Measurements from ENCODE around the gene GGT1.
A peak's percentile ranks its signal among the peaks of the same experiment; 100 is the strongest.
"Not testable (repeated sequence)": the region's sequence is repeated elsewhere in the genome, so short reads cannot be mapped to it uniquely, and the experiment has no call there.

Gene GGT1

GRCh38 chr22:24602847-24603769 is at the start of gene GGT1:
TSS of gene GGT1 (plus strand) at chr22:24603193. CDS start at chr22:24611082, 7,889 bp downstream.
- H3K9me3 ChIP-seq (replicated peaks; ENCODE audit: insufficient read depth, low read length); H3K4me3 ChIP-seq (ENCODE audit: low read length); H3K79me2 ChIP-seq (ENCODE audit: low read length); H3F3A ChIP-seq (ENCODE audit: insufficient read depth, low read length); H3K36me3 ChIP-seq (replicated peaks; ENCODE audit: insufficient read depth, low read length); H2AFZ ChIP-seq (ENCODE audit: low read length); DNase-seq; H3K4me1 ChIP-seq (ENCODE audit: low read length); H3K27me3 ChIP-seq (replicated peaks; ENCODE audit: insufficient read depth, low read length); H3K9me2 ChIP-seq (replicated peaks; ENCODE audit: insufficient read depth, low read length); H4K20me1 ChIP-seq (ENCODE audit: insufficient read depth, low read length); H3K9ac ChIP-seq (ENCODE audit: low read length): not testable (repeated sequence)
- Histone ChIP-seq H3K4me2 (ENCODE audit: low read depth, low read length) (peak within 1 kb of the TSS; percentile 10; the same call in 1 of the 2 replicates), H3K27ac (ENCODE audit: low read length) (peak within 1 kb of the TSS; percentile 20; the same call in 1 of the 2 replicates)

DNA sequence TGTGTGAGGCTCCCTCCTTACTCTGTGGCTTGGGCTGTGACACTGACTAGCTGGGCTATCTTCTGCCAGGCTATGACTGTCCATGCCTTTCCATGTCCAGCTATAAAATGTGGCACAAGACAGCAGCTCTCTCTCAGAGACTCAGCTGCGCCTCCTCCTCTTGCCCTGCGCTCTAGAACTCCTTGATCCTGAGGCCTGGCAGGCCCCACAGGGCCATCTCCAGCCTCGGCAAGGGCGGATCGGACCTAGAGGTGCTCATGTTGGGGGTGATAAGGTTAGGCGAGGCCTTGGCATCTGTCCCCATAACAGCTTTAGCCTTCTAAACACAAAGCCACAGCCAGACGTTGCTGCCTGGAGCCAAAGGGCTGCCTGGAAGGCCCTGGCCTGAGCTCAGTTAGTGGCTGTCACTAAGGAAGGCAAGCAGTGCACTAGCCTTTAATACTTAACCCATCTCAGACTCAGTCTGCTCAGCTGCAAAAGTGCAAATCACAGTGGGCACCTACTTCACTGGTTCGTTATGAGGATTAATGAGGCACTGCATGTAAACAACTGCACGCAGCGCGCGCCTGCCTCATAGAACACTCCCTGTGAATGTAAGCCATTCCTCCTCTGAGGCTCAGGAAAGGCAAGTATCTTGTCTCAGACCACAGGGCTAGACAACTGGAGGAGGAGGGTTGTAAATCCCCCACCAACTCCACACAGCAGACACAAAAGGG is 49.2 kb upstream of the GGT1 start:
- H3K9ac ChIP-seq (ENCODE audit: low read length), result peak overlapping the region; percentile 97
- peak overlapping the region; percentile 74; the same call in 1 of the 2 replicates for H3K27ac ChIP-seq (ENCODE audit: low read length)
- H3K27me3 ChIP-seq (replicated peaks; ENCODE audit: insufficient read depth, low read length), result no peaks in the 10 kb centered on the region
- H4K20me1 ChIP-seq (ENCODE audit: insufficient read depth, low read length), result 0 out of 2 replicates have a peak, but pooled peaks cover 6% of the 10 kb centered on the region
- H2AFZ ChIP-seq (ENCODE audit: low read length), result no peak overlapping the region
- peaks cover 21% of the 10 kb centered on the region for H3K4me1 ChIP-seq (ENCODE audit: low read length)
- peak overlapping the region; percentile 92 for H3K4me3 ChIP-seq (ENCODE audit: low read length)
- H3K4me2 ChIP-seq (ENCODE audit: low read depth, low read length), result peak overlapping the region; percentile 97
- no peaks in the 10 kb centered on the region for H3K9me3 ChIP-seq (replicated peaks; ENCODE audit: insufficient read depth, low read length)
- peak; percentile 31 for DNase-seq
- H3K79me2 ChIP-seq (ENCODE audit: low read length), result peaks cover 96% of the 10 kb centered on the region
- H3K9me2 ChIP-seq (replicated peaks; ENCODE audit: insufficient read depth, low read length), result no peaks in the 10 kb centered on the region
- no peak for TF ChIP-seq CTCF (IDR thresholded peaks at IDR 0.05; ENCODE audit: low read length)
- no peak for TF ChIP-seq EZH2 (optimal IDR thresholded peaks at IDR 0.05; ENCODE audit: low read depth, low read length)
- no peak for TF ChIP-seq EZH2phosphoT487 (IDR thresholded peaks at IDR 0.05; ENCODE audit: low read length)
- 0 out of 2 replicates have a peak, but pooled peaks cover 3% of the 10 kb centered on the region for H3F3A ChIP-seq (ENCODE audit: insufficient read depth, low read length)
- H3K36me3 ChIP-seq (replicated peaks; ENCODE audit: insufficient read depth, low read length), result no peaks in the 10 kb centered on the region; the same call in 1 of the 2 replicates

- Histone ChIP-seq H3K27me3 (replicated peaks; ENCODE audit: insufficient read depth, low read length) (no peaks in the 10 kb centered on the region), H3K9me3 (replicated peaks; ENCODE audit: insufficient read depth, low read length) (no peaks in the 10 kb centered on the region), H3K4me3 (ENCODE audit: low read length) (peak within 1 kb of the TSS; percentile 96), H3K9ac (ENCODE audit: low read length) (peak within 1 kb of the TSS; percentile 99), H4K20me1 (ENCODE audit: insufficient read depth, low read length) (0 out of 2 replicates have a peak, but pooled peaks cover 11% of the 10 kb centered on the region), H3K36me3 (replicated peaks; ENCODE audit: insufficient read depth, low read length) (no peaks in the 10 kb centered on the region; the same call in 1 of the 2 replicates), H3K9me2 (replicated peaks; ENCODE audit: insufficient read depth, low read length) (no peaks in the 10 kb centered on the region), H3K27ac (ENCODE audit: low read length) (peak within 1 kb of the TSS; percentile 92), H3F3A (ENCODE audit: insufficient read depth, low read length) (0 out of 2 replicates have a peak, but pooled peaks cover 3% of the 10 kb centered on the region), H3K79me2 (ENCODE audit: low read length) (peaks cover 96% of the 10 kb centered on the region), H3K4me2 (ENCODE audit: low read depth, low read length) (peak within 1 kb of the TSS; percentile 97), H2AFZ (ENCODE audit: low read length) (peak within 1 kb of the TSS; percentile 85), H3K4me1 (ENCODE audit: low read length) (peaks cover 21% of the 10 kb centered on the region)
- TF ChIP-seq CTCF (IDR thresholded peaks at IDR 0.05; ENCODE audit: low read length) (no peak), EZH2phosphoT487 (IDR thresholded peaks at IDR 0.05; ENCODE audit: low read length) (no peak), EZH2 (optimal IDR thresholded peaks at IDR 0.05; ENCODE audit: low read depth, low read length) (no peak)
- peak; percentile 52 for DNase-seq
These were observed 48.5 kb upstream of the GGT1 start, which contains the start of gene GUCD1 for GRCh38 chr22:24554313-24555164. TSS of gene GUCD1 (minus strand) at chr22:24555138. CDS start at chr22:24554991, 147 bp downstream.
